Heart left ventricle (tissue), 16 donors: ENCODE results near the gene BAIAP2L2. TPM values are rescaled to one million over a fixed set of nuclear protein-coding genes. Genes with fewer than 3 reads are reported as not detected.

Source experiments
- ATAC-seq, 4 donors: fragments of 200-7000 bp; cut with Tn5 transposase; one replicate each; pipeline ENCODE4 v1.9.1; 2020 to 2022; ENCODE audit warnings: moderate library complexity in 4 of 4, mild to moderate bottlenecking in 3 of 4, moderate number of reproducible peaks in 1 of 4
- DNase-seq, 5 donors: peaks; one replicate each; pipeline ENCODE4 v3.0.0-alpha.2; 2020
- H3K27ac ChIP-seq, 12 donors: fragments of 200-600 bp; sonication (generic) in 4 of 12; one replicate each; pipeline versions ENCODE4 v1.5.0 to v1.8.0; 2016 to 2022; ENCODE audit warnings: mild to moderate bottlenecking in 2 of 12
- H3K27me3 ChIP-seq, 9 donors: fragments of 200-600 bp; sonication (generic) in 2 of 9; one replicate each; pipeline versions ENCODE4 v1.5.1 to v1.8.0; 2016 to 2022; ENCODE audit warnings: mild to moderate bottlenecking in 3 of 9
- H3K36me3 ChIP-seq, 9 donors: fragments of 200-600 bp; sonication (generic) in 2 of 9; one replicate each; pipeline versions ENCODE4 v1.5.0 to v1.8.0; 2018 to 2022; ENCODE audit warnings: mild to moderate bottlenecking in 2 of 9
- H3K4me1 ChIP-seq, 12 donors: fragments of 200-600 bp; sonication (generic) in 4 of 12; one replicate each; pipeline versions ENCODE4 v1.5.0 to v1.8.0; 2016 to 2022; ENCODE audit warnings: mild to moderate bottlenecking in 3 of 12
- H3K4me3 ChIP-seq, 12 donors: fragments of 200-600 bp; sonication (generic) in 4 of 12; one replicate each; pipeline versions ENCODE4 v1.5.0 to v1.8.0; 2017 to 2022; ENCODE audit warnings: mild to moderate bottlenecking in 9 of 12, moderate library complexity in 4 of 12
- H3K9me3 ChIP-seq, 12 donors: fragments of 200-600 bp; sonication (generic) in 4 of 12; one replicate each; pipeline versions ENCODE4 v1.5.0 to v1.8.0; 2016 to 2022; ENCODE audit warnings: mild to moderate bottlenecking in 1 of 12
- CTCF ChIP-seq, 12 donors: fragments of 200-600 bp; sonication (generic) in 4 of 12; IDR thresholded peaks; one replicate each; pipeline versions ENCODE4 v1.5.0 to v1.8.0; 2018 to 2022; ENCODE audit warnings: antibody characterized with exemption in 12 of 12, mild to moderate bottlenecking in 5 of 12
- POLR2A ChIP-seq, 2 donors: fragments of 450-650 bp; IDR thresholded peaks; one replicate each; pipeline ENCODE4 v1.6.1; 2017; ENCODE audit warnings: antibody characterized with exemption in 2 of 2, mild to moderate bottlenecking in 2 of 2, moderate library complexity in 2 of 2
- WGBS, 4 donors: extraction: QIAGEN DNeasy Blood & Tissue Kit in 2 of 4; methylation state at CpG; one replicate each; pipeline versions ENCODE4 v1.1.5 to v1.1.7; 2013 to 2018; 5-methylcytosine and 5-hydroxymethylcytosine counted together
- intact Hi-C, 10 donors: fragments of 100-400 bp; cut with DNase I; formaldehyde crosslinking; loops; one replicate each; pipeline versions ENCODE4 v1.11.1 to v1.14.2; 2022
- polyA plus RNA-seq, 2 donors: library from polyadenylated mRNA; stranded (reverse); fragments of 200-250 nt; gene quantifications; one replicate each; pipeline ENCODE4 v1.2.3, GENCODE V29; 2013
- total RNA-seq, 9 donors: library from RNA; depleted of rRNA in 2 of 9; stranded (reverse); fragments of >200 nt in 2 of 9; fragmentation: NEBNext Ultra II Directional in 3 of 9; extraction: Animal tissue kit (Norgen Biotek cat#: 25700) in 3 of 9; gene quantifications; one replicate each; pipeline versions ENCODE4 v1.1.0 to v1.2.4, GENCODE V29; 2016 to 2023
- donor health status: ischemic (EF 13 %, LVEDD 7.1; RV severe dilation, severe dysfunction).
- donor health status: healthy with polysubstance abuse.
- donor health status: DM: no; HTN: yes; CAD: no.
- donor health status: DM: no; HTN: no; CAD: no.
- donor health status: ischemic (EF 25% LVEDD 6.9; RV normal size, moderate dysfunction).
- donor health status: ischemic (EF 25% LVEDD 5.7; RV mildly dilated, moderate dysfunction).
- donor health status: healthy.
- donor health status: DM: yes; HTN: yes; CAD: no.
- donor health status: ischemic (EF 35%, LVEDD 5.7; RV mildly dilated, moderate dysfunction).
- donor health status: nonischemic (EF 11% LVEDD 7.7; RV severe dilation, severe dysfunction).
- donor health status: DM: yes; HTN: yes; CAD: no.
- donor health status: PGD.
- donor health status: ischemic (EF 29% LVEDD 5.4; RV normal size, mild dysfunction).
- donor health status: nonischemic (EF 23%, LVEDD 6.1; RV moderate dilation, normal function).

The BAIAP2L2 gene
- total and polyA plus RNA-seq, 11 donors: 0.09 to 0.30 (median 0.22) TPM; not detected in 1

DNA sequence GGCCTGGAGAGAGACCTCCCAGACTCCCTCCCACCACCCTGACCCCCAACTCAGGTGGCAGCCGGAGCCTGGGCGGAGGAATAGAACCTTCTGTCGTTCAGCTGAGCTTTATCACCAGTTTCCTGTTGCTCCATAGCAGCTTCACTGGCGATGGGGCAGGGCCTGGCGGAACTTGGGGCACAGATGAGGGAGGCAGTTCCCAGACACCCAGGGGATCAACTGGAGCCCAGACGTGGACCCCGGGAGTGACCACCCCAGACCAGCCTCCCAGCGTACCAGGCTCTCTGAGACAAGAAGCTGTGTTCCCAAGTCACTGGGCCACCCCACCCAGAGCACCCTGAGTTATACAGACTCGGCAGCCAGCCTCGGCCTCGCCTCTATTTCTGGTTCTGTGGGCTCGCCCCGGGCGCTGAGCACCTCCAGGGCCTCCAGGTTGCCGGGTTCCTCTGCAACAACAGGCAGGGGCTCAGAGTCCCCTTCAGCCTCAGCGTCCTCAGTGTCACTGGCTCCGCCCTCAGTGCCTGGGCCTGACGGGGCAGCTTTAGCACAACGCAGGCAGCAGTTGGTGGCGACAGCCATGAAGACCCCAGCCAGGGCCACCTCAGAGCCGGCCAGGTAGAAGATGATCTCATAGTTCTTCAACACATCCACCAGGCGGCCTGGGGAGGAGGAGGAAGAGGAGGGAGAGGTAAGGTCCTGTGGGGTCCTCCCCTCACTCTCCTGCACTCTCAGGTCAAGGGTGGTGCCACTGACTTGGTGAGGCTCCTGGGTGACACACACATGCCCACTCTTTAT is 32.2 kb downstream of the BAIAP2L2 start:
- WGBS, 4 donors: 71 to 80% (median 79%) methylated on average over 14 to 22 of the region's 22 CpGs
- Histone ChIP-seq H3K27ac (no peak overlapping the region), H3K4me1 (peaks cover 5 to 23% (median 15%) of the 10 kb centered on the region in 12 donors), H3K9me3 (no peaks in the 10 kb centered on the region), H3K4me3 (no peak overlapping the region), H3K27me3 (peaks cover 0 to 29% (median 9%) of the 10 kb centered on the region in 9 donors), H3K36me3 (peaks cover 0 to 21% (median 13%) of the 10 kb centered on the region in 9 donors)
- intact Hi-C loops: loop anchor here in 1 of 10 donors (10.0 kb wide), 1 partner anchor 247 kb away; no protein-coding TSS in a partner anchor
- no peak for ATAC-seq
- TF ChIP-seq CTCF (IDR thresholded peaks at IDR 0.05): no peak
- TF ChIP-seq POLR2A (IDR thresholded peaks at IDR 0.05): no peak
- peak in 2 of 5 donors; percentile 20 to 50 for DNase-seq

GRCh38 chr22:38077595-38077994 is 32.9 kb downstream of the BAIAP2L2 start:
- peak in 1 of 5 donors; percentile 55 for DNase-seq
- Histone ChIP-seq H3K27ac (no peak overlapping the region), H3K4me3 (no peak overlapping the region), H3K27me3 (peaks cover 0 to 23% (median 8%) of the 10 kb centered on the region in 9 donors), H3K36me3 (peaks cover 0 to 27% (median 19%) of the 10 kb centered on the region in 9 donors), H3K4me1 (peaks cover 5 to 22% (median 14%) of the 10 kb centered on the region in 12 donors), H3K9me3 (no peaks in the 10 kb centered on the region)
- no peak for ATAC-seq
- TF ChIP-seq POLR2A (IDR thresholded peaks at IDR 0.05) (no peak), CTCF (IDR thresholded peaks at IDR 0.05) (no peak)
- intact Hi-C loops: loop anchor here in 1 of 10 donors (10.0 kb wide), 1 partner anchor 247 kb away; no protein-coding TSS in a partner anchor
- 75 to 84% (median 77%) methylated on average over 13 to 14 of the region's 14 CpGs for WGBS, 4 donors

DNA sequence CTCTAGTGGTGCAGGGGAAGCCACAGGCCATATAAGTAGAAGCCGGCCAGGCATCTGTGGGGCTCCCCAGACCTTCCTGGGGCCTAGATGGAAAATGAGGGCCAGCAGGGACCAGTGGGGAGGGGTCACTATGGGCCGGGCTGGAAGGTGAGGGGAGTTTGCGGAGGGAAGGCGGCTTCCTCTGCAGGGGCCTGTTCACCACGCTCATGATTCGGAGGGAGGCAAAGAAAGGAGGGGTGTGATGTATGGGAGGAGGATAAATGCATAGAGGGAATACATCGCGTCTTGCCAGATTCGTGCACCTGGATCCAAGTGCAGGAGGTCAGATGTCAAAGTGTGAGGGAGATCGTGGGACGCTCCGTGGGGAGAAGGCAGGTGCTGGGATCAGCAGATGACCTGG is 33.4 kb downstream of the BAIAP2L2 start:
- H3K4me1 ChIP-seq: peaks cover 5 to 17% (median 12%) of the 10 kb centered on the region in 12 donors
- no peak overlapping the region for H3K27ac ChIP-seq
- intact Hi-C loops: loop anchor here in 1 of 10 donors (10.0 kb wide), 1 partner anchor 248 kb away; no protein-coding TSS in a partner anchor
- peaks cover 0 to 18% (median 5%) of the 10 kb centered on the region in 9 donors for H3K27me3 ChIP-seq
- DNase-seq: peak in 1 of 5 donors; percentile 33
- no peaks in the 10 kb centered on the region for H3K9me3 ChIP-seq
- ATAC-seq: no peak
- H3K36me3 ChIP-seq: peaks cover 0 to 32% (median 23%) of the 10 kb centered on the region in 9 donors
- WGBS, 4 donors: 86 to 89% (median 88%) methylated on average over 12 of the region's 12 CpGs
- TF ChIP-seq POLR2A (IDR thresholded peaks at IDR 0.05) (no peak), CTCF (IDR thresholded peaks at IDR 0.05) (no peak)
- H3K4me3 ChIP-seq: no peak overlapping the region

- Histone ChIP-seq H3K9me3 (no peaks in the 10 kb centered on the region), H3K4me3 (no peak overlapping the region), H3K27ac (no peak overlapping the region), H3K36me3 (peaks cover 0 to 42% (median 34%) of the 10 kb centered on the region in 9 donors), H3K27me3 (peaks cover 0 to 8% (median 0%) of the 10 kb centered on the region in 9 donors), H3K4me1 (peaks cover 0 to 11% (median 4%) of the 10 kb centered on the region in 12 donors)
- 85 to 92% (median 91%) methylated on average over 13 of the region's 13 CpGs for WGBS, 4 donors
- DNase-seq (peak in 1 of 5 donors; percentile 20), ATAC-seq (no peak)
- TF ChIP-seq POLR2A (IDR thresholded peaks at IDR 0.05): no peak
- TF ChIP-seq CTCF (IDR thresholded peaks at IDR 0.05): no peak
- intact Hi-C loops: loop anchor here in 1 of 10 donors (10.0 kb wide), 1 partner anchor 249 kb away; no protein-coding TSS in a partner anchor
Measured at GRCh38 chr22:38075961-38076360, 34.5 kb downstream of the BAIAP2L2 start.
